Lung (tissue), 12 donors: ENCODE measurements around the gene EBF3. TPM values are rescaled to one million over a fixed set of nuclear protein-coding genes. Genes with fewer than 3 reads are reported as not detected.

Source experiments
- ATAC-seq: fragments of 200-7000 bp; cut with Tn5 transposase; one replicate; pipeline ENCODE4 v1.9.1; 2020; ENCODE audit warnings: moderate number of reproducible peaks; ENCODE audit not compliant: insufficient read depth, low FRiP score
- DNase-seq, 3 donors: peaks; one replicate each; pipeline ENCODE4 v3.0.0-alpha.2; 2013 to 2017
- H3K27ac ChIP-seq, 2 donors: one replicate each; pipeline ENCODE4 v1.5.1; 2013; ENCODE audit warnings: mild to moderate bottlenecking in 2 of 2, moderate library complexity in 2 of 2, control low read depth in 1 of 2, inconsistent platforms in 1 of 2, low read depth in 1 of 2, low read length in 1 of 2
- H3K27me3 ChIP-seq, 3 donors: one replicate each; pipeline ENCODE4 v1.5.1; 2013; ENCODE audit warnings: low read length in 2 of 3; ENCODE audit not compliant: control insufficient read depth in 3 of 3, insufficient read depth in 3 of 3
- H3K36me3 ChIP-seq, 4 donors: one replicate each; pipeline ENCODE4 v1.5.1; 2013; ENCODE audit warnings: low read length in 4 of 4, mild to moderate bottlenecking in 1 of 4, moderate library complexity in 1 of 4; ENCODE audit not compliant: control insufficient read depth in 4 of 4, insufficient read depth in 4 of 4
- H3K4me1 ChIP-seq, 5 donors: one replicate each; pipeline ENCODE4 v1.5.1; 2013; ENCODE audit warnings: low read length in 5 of 5, mild to moderate bottlenecking in 2 of 5, moderate library complexity in 1 of 5; ENCODE audit not compliant: control insufficient read depth in 5 of 5, insufficient read depth in 5 of 5
- H3K4me3 ChIP-seq: one replicate; pipeline ENCODE4 v1.5.1; 2013; ENCODE audit warnings: mild to moderate bottlenecking, control low read depth, moderate library complexity
- H3K9ac ChIP-seq, 2 donors: one replicate each; pipeline ENCODE4 v1.5.1; 2013; ENCODE audit warnings: low read length in 2 of 2, control low read depth in 1 of 2; ENCODE audit not compliant: insufficient read depth in 1 of 2
- H3K9me3 ChIP-seq, 4 donors: one replicate each; pipeline ENCODE4 v1.5.1; 2013; ENCODE audit warnings: low read length in 3 of 4, mild to moderate bottlenecking in 1 of 4, moderate library complexity in 1 of 4; ENCODE audit not compliant: control insufficient read depth in 4 of 4, insufficient read depth in 3 of 4
- CTCF ChIP-seq: IDR thresholded peaks from 2 replicates; pipeline ENCODE4 v1.5.1; 2012; ENCODE audit warnings: mild to moderate bottlenecking; ENCODE audit errors: control extremely low read depth, extremely low read depth
- WGBS, 2 donors: extraction: QIAGEN DNeasy Blood & Tissue Kit; methylation state at CpG; one replicate each; pipeline ENCODE4 v1.1.7; 2013; 5-methylcytosine and 5-hydroxymethylcytosine counted together
- polyA plus RNA-seq, 2 donors: library from polyadenylated mRNA; stranded (reverse); fragments of 200-250 nt; gene quantifications; one replicate each; pipeline ENCODE4 v1.2.1, GENCODE V29; 2013
- total RNA-seq, 2 donors: library from RNA; depleted of rRNA in 1 of 2; stranded (reverse); fragments of >200 nt in 1 of 2; gene quantifications; one replicate each; pipeline ENCODE4 v1.2.1, GENCODE V29; 2014 to 2021
- donor health status: control.
- donor health status: control.
- donor health status: Bipolar disorder and iron deficiency.
- donor health status: healthy.
- donor health status: DM: yes; HTN: yes; CAD: no.

Gene EBF3
- total and polyA plus RNA-seq, 4 donors: 0.06 to 1.1 (median 0.08) TPM; not detected in 1

DNA sequence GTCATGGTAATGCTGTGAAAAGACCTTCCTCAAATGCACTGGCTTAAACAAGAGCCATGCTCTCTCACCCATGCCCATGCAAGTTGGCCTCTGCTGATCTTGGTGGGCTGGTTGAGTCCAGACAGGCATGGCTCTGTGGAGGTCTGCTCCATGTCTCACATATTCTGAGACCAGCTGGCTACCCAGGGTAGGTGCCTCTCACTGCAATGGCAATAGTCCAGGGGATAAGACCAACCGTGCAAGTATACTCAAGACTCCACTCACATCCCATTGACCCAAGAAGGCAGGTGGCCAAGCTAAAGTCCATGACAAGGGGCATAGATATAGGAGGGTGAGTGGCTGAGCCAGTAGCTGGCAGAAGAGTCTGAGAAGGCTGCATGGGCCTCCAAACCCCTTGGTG, 14.2 kb upstream of the EBF3 start:
- no peaks in the 10 kb centered on the region for H3K36me3 ChIP-seq
- 65 to 81% methylated on average over 1 of the region's 1 CpG for WGBS, 2 donors
- ATAC-seq (no peak), DNase-seq (no peak)
- peaks cover 0 to 6% (median 4%) of the 10 kb centered on the region in 4 donors for H3K9me3 ChIP-seq
- peaks cover 0 to 52% (median 29%) of the 10 kb centered on the region in 3 donors for H3K27me3 ChIP-seq
- H3K27ac ChIP-seq: no peak overlapping the region
- no peaks in the 10 kb centered on the region for H3K4me1 ChIP-seq
- TF ChIP-seq CTCF: no peak
- no peak overlapping the region for H3K9ac ChIP-seq
- no peak overlapping the region for H3K4me3 ChIP-seq

- H3K27ac ChIP-seq: no peak overlapping the region
- H3K9me3 ChIP-seq: peaks cover 0 to 5% (median 0%) of the 10 kb centered on the region in 4 donors
- DNase-seq (no peak), ATAC-seq (no peak)
- H3K27me3 ChIP-seq: peaks cover 2 to 55% (median 31%) of the 10 kb centered on the region in 3 donors
- no peak overlapping the region for H3K4me3 ChIP-seq
- H3K4me1 ChIP-seq: no peaks in the 10 kb centered on the region
- 80 to 81% methylated on average over 10 of the region's 10 CpGs for WGBS, 2 donors
- no peak for TF ChIP-seq CTCF
- H3K36me3 ChIP-seq: no peaks in the 10 kb centered on the region
- no peak overlapping the region for H3K9ac ChIP-seq
These were observed 13.7 kb upstream of the EBF3 start for GRCh38 chr10:129977794-129978193.

GRCh38 chr10:129973674-129974059, 9.6 kb upstream of the EBF3 start:
- Histone ChIP-seq H3K9ac (no peak overlapping the region), H3K4me3 (no peak overlapping the region), H3K4me1 (peaks cover 0 to 11% (median 0%) of the 10 kb centered on the region in 5 donors), H3K27ac (no peak overlapping the region), H3K36me3 (no peaks in the 10 kb centered on the region), H3K27me3 (peaks cover 21 to 79% (median 56%) of the 10 kb centered on the region in 3 donors), H3K9me3 (peaks cover 0 to 8% (median 0%) of the 10 kb centered on the region in 4 donors)
- TF ChIP-seq CTCF: no peak
- ATAC-seq: no peak
- no peak for DNase-seq
- WGBS, 2 donors: 79 to 81% methylated on average over 8 of the region's 8 CpGs

DNA sequence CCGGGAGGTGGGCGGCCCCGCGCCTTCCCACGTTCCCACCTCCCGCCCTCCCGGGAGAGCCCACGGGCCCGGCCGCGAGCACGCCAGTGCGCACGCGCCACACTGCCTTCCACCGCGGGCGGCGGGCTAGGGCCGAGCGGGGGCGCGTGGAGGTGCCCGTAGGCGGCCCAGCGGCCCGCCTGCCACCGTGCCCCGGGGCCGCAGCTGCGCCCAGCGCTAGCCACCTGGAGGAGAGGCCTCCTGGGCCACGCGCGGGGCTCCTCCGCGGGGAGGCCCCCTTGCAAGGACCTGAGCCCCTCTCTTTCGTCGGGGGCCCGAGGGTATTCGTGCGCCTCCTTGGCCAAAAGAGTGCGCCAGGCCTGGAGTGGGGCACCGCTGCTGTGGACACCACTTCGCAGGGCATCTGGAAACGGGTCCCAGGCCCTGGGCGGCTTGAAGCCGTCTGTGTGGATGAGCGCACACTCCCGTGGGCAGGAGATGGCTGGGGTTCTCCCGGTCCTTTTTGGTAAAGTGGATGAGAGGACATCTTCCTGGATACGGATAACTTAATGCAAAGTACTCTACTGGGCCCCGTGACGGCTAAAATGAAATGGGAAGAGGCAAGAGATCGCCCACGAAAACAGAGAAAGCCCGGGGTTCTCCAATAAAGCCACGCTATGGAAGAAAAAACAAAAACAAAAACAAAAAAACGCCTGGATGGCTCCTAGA, 9.0 kb upstream of the EBF3 start:
- Histone ChIP-seq H3K36me3 (no peaks in the 10 kb centered on the region), H3K4me3 (no peak overlapping the region), H3K27ac (no peak overlapping the region), H3K9ac (no peak overlapping the region), H3K4me1 (peaks cover 0 to 11% (median 0%) of the 10 kb centered on the region in 5 donors), H3K27me3 (peaks cover 22 to 79% (median 59%) of the 10 kb centered on the region in 3 donors), H3K9me3 (peaks cover 0 to 8% (median 0%) of the 10 kb centered on the region in 4 donors)
- 20 to 28% methylated on average over 34 to 59 of the region's 59 CpGs for WGBS, 2 donors
- DNase-seq: no peak
- no peak for ATAC-seq
- TF ChIP-seq CTCF: no peak
